GM18520 (cell line): ENCODE results near the gene UMAD1.
"Not testable (repeated sequence)": the region's sequence is repeated elsewhere in the genome, so short reads cannot be mapped to it uniquely, and the experiment has no call there.

Experiments
- ATAC-seq: cut with Tn5 transposase; IDR thresholded peaks from one replicate; pipeline ENCODE4 v1.9.1; 2021; ENCODE audit not compliant: unreplicated experiment

UMAD1 gene

DNA sequence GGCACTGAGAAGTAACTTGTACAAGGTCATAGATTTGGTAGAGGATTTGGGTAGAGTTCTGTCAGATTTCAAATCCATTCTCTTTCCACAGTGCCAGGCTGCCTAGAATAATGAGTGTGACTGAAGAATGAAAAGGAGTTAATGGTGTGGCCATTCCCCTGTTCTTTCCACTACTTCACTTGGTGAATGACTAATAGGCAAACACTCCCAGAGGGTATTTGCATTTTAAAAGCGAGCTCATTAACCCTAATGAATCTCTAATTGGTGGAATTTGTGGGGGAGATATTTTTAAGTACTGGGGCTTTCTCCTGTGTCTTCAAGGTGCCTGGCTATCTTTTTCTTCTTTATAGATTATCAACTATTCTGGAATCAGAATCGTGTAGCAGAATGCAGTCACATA lies 152.7 kb downstream of the UMAD1 start:
- no peak for ATAC-seq

DNA sequence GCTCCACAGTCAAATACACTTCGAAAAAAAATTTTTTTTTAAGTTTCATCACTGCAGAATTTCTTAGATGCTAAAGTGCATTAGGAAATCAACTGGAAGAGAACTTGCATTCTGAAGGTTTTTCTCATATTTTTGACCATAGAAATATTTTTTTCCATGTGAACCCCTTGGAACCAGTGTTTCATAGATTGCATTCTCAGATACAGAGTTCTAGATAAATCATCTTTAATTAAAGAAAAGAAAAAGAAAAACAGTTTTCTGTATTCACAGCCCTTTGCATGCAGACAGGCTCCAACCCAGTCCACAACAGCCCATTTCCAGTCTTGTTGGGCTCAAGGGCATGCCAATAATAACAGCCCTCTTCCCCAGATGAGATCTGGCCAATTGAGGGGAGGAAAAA lies 153.4 kb downstream of the UMAD1 start:
- ATAC-seq = no peak

DNA sequence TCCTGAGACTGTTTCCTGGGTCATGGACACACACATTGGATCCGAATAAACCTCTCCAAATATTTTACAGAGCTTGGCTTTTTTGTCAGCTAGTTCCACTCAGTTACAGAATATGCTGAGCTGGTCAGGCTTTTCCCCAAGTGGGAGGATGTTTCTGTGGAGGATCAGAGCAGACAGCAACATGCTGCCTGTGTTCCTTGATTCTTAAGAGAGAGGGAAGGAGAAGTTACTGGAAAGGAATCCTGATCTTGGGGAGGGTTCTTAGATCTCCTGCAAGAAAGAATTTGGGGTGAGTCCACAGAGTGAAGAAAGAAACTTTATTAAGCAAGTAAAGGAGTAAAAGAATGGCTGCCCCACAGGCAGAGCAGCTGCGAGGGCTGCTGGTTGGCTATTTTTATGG lies 154.7 kb downstream of the UMAD1 start:
- ATAC-seq = no peak

DNA sequence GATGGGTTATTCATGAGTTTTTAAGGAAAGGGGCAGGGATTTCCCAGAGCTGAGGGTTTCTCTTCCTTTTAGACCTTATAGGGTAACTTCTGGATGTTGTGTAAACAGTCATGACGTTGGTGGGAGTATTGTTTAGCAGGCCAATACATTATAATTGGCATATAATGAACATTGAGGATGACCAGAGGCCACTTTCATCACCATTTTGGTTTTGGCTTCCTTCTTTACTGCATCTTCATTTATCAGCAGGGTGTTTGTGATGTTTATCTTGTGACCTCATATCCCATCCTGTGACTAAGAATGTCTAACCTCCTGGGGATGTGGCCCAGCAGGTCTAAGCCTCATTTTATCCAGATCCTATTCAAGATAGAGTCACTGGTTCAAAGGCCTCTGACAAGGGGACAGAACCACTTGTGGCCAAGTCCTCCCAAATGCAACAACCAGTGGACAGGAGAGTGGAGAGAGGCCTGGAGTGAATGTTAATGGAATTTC lies 155.1 kb downstream of the UMAD1 start:
- ATAC-seq = no peak

DNA sequence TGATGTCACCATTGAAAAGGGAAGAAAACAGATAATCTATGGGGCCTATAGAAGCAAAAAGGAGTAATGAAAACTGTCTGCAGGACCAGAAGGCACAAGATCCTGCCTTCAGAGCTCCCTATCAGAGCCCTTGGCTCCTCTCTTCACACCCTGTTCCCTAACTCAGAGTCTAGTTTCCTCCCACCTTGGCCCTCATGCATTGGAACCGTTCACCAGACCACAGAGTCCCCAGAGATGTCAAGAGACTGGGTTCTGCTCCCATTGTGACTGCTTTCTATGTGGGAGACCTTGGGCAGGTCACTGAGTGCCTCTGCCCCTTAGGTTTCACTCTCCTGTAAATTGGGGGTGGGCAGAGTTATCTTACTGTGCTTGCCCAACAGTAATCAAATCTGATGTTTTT lies 158.0 kb downstream of the UMAD1 start:
- no peak for ATAC-seq

DNA sequence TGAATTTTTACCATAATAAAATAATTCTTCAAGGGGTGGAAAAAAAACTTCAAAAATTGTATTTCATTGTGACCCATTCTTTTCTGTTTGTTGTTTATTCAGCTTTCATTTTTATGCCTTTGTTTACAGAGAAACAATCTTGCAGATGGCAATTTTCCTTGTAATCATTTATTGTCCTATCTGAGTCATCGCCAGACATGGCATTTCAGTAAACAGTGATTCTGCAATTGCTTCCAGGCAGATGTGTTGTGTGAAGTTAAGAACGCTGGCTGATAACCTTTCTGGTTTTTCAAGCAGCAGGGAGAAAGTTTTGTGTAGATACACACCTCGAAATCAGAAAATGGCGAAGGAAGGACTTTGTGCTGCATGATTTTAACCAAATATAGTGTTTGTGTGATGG lies 158.6 kb downstream of the UMAD1 start:
- ATAC-seq = no peak

DNA sequence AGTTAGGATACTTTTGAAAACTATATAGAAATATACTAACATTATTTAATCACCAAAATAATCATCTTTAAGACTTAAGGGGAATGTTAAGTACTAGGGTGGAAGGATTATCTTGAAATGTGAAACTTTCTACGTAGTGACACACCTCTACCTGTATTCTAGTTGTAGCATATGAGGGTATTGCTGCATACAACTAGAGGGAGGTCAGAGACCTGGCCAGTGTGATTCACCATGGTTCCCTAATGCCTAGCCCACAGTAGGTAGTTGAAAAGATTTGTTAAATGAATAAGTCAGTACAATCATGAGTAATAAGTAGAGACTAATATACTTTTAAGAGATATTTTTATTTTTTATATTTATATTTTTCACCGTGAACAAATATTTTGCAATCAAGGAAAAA lies 162.0 kb downstream of the UMAD1 start:
- ATAC-seq = no peak

DNA sequence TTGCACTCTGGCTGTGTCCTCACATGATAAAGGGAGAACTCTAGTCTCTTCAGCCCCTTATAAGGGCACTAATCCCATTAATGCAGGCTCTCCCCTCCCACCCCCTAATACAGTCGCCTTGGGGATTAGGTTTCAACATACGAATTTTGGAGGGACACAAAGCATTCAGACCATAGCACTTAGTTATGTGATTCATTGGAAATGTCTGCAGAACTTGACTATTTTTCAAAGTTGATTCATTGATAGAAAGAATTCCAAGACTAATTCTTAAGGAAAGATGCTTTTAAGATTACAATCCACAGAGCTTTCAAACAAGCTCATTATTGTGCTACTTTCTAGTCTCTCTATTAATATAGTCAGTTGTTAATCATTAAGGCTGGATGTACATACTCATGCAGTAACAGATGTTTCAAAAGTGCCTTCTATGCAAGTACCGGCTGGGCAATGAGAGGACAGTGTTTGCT lies 163.2 kb downstream of the UMAD1 start:
- no peak for ATAC-seq

DNA sequence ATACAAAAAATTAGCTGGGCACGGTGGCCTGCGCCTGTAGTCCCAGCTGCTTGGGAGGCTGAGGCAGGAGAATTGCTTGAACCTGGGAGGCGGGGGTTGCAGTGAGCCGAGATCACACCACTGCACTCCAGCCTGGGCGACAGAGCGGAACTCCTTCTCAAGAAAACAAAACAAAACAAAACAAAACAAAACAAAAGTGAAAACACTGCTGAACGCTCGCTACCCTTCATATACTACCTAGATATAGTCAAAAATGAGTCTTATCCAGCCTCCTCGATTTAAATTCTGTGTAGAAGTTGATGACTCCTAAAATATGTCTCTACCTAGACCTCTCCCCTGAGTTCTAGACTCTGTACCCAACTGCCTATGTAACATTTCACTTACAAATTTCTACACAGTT lies 164.3 kb downstream of the UMAD1 start:
- not testable (repeated sequence) for ATAC-seq

DNA sequence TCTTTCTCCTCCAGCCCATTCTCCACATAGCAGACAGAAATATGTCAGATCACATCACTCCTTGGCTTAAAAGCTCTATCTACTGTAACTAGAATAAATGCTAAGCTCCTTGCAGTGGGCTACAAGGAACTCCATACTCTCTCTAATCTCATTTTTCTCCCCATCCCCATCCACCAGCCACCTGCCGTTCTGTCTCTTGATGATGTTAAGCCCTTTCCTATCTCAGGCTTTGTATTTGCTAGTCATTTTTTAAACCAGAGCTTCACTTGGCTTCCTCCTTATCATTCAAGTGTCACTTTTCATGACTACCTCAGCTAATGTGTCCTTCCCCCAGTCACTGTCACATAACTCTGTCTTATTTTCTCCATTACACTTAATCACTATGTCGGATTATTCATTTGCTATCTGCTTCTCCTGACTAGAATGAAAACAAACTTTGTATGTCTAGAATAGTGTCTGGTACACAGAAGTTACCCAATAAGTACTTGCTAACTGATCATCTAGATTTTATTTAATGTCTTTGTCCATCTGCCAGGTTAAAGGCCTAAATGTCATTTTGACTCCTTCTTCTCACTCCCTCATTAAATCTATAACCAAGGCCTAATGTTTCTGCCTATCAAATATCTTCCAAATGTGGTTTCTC lies 165.1 kb downstream of the UMAD1 start:
- ATAC-seq = no peak

DNA sequence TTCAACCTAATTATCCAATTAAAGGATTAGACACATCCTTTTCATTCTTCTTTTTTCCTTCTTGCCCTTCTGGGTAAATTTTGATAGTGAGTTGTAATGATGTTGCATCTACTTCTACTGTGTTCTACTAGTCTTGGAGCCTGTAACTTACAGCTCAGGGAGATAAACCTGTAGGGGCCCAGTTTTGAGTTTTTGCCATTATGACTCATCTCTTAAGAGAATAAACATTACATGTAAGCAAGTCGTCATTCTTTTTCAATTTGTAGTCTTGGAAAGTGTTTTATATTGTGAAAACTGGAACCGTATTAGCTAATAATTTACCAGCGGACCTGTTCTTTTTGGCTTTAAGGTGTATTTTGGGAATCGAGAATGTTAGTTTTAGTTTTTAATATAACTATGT lies 167.6 kb downstream of the UMAD1 start:
- no peak for ATAC-seq

DNA sequence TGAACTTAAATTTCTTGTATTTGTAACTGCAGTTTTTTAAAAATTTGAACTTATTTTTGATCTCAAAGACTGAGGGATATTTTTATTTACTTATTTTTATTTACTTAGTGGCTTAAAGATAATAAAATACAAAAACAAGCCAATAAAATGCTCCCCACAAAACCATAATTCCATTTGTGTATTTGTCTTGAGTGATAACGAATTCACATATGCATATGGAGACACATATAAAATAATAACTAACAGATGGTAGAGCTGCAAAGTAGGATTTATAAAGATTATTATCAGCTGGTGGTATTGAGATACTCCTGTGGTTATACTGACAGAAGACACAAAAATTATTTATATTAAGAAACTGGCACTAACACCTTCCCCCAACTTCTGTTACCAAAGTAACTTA lies 168.1 kb downstream of the UMAD1 start:
- ATAC-seq = no peak

DNA sequence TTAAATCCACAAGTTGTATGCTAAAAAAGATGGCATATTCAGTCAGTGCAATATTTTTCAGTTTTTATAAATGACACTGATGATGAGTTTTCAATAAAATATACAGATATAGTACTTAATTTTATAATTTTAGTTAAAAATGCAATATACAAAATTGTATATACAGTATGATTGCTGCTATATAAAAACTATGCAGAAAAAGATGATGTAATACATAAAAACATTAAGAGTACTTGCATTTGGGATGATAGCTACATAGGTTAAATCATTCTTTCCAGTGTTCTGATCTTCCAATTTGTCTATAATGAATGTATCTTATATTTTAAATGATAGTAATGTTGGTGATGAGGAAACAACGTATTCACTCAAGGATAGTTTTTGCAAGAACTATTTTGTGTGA lies 169.8 kb downstream of the UMAD1 start:
- no peak for ATAC-seq

DNA sequence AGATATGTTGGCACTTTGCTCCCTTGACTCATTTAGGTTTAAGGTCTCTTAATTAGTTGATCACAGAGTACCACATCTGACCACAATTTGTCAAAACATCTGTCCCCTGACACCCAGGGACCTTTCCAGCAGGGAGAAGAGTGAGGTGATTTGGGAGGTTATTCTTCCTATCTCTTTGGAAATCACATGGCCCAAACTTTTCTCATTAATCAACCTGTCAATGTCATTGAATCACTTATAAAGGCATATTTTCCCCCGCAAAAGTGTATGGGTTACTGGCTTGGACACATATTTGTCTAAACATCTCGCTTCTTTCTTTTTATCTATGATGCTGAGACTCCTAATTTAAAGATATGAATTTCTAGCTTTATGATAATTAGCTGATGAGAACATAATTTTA lies 170.3 kb downstream of the UMAD1 start:
- ATAC-seq = no peak

DNA sequence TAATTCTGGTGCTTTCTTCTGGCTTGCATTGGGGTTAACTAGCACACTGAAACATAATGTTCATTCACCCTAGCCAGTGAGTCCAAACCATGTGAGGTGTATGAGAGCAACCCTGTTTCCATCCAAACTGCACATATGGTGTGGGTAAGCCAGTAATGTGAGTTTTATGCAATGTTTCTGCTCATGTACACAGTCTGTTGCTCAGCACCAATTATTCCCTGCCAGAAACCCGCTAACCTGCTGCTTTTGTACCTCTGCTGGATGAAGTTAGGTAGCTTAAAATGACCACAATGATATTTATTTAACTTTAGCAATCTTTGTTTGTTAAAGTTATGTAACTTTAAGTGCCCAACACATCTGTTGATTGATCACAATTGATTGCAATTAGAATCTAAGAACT lies 171.6 kb downstream of the UMAD1 start:
- no peak for ATAC-seq

DNA sequence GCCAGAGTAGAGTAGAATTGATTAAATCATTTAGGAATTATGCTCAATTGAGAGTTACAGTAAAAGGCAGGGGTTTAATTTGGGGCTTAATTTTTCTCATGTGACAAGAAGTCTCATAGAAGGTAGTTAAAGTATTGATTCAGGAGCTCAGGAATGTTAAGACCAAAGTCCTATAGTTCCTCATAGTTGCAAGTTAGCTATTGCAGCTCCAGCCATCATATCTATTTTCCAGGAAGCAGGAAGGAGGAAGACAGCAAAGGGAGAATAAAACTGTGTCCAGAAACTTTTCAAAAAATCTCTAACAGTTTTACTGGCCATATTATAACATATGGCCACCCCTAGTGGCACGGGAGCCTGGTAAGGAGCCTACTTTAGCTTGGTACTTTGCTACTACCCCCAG lies 174.8 kb downstream of the UMAD1 start:
- ATAC-seq = no peak

DNA sequence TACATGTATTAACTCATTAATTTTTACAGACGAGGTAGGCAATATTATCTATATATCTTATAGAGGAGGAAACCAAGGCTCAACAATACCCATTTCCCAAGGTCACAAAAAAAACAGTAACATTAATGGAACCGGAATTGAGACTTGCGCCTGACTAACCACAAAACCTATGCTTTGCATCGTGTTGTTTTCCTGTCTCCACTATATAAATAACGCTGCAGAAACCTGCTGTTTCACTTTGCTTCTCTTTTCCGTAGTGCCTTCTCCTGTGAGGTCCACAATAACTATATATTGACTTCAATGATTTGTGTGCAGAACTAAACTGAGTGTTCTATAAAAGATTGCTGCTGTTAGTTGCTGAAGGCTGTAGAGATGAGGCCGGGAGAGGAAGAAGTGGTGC lies 175.5 kb downstream of the UMAD1 start:
- peak; percentile 23 for ATAC-seq

DNA sequence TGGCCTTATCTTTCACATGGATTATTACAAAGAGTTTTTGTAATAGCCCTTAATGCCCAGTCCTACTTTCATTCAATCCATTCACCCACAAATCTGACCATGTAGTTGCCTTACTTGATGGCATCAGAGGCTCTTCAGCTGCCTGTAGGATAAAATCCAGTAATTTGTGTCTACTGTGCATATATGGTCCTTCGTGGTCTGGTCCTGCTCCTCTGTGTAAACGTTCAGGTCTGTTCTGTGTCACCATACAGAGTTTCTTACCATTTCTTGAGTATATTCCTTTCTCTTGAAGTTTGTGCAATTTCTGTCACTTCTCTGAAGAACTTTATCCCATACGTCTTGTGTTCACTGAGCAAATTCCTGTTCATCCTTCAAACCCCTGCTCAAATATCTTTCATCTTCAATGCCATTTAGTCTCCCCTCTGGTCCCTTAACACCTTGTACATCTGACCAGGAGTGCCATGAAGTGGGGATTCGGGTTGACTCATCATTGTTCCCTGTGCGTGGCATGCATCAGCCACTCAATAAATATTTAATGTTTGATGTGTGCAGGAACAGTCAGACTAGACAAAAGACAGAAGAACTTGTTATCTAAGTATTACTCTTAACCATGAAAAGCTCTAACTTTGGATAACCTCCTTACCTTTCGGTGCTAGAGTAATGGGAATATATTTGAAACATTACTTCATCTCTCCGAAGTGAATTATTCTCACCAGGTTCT lies 176.4 kb downstream of the UMAD1 start:
- peak; percentile 30 for ATAC-seq

DNA sequence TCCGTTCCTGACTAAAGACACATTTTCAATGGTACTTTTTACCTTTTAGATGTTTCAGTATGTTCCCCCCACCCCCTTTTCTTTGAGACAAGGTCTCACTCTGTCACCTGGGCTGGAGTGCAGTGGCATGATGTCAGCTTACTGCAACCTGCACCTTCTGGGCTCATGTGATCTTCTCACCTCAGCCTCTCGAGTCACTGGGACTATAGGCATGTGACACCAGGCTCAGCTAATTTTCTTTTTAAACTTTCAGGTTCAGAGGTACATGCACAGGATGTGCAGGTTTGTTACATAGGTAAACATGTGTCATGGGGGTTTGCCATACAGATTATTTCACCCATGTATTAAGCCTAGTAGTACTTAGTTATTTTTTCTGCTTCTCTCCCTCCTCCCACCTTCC lies 177.2 kb downstream of the UMAD1 start:
- ATAC-seq = peak; percentile 18

DNA sequence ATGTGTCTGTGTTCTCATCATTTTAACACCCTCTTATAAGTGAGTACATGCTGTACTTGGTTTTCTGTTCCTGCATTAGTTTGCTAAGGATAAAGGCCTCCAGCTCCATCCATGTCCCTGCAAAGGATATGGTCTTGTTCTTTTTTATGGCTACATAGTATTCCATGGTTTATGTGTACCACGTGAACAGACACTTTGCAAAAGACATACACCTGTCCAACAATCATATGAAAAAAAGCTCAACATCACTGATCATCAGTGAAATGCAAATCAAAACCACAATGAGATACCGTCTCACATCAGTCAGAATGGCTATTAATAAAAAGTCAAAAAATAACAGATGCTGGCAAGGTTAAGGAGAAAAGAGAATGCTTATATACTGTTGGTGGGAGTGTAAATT lies 177.6 kb downstream of the UMAD1 start:
- ATAC-seq = not testable (repeated sequence)

DNA sequence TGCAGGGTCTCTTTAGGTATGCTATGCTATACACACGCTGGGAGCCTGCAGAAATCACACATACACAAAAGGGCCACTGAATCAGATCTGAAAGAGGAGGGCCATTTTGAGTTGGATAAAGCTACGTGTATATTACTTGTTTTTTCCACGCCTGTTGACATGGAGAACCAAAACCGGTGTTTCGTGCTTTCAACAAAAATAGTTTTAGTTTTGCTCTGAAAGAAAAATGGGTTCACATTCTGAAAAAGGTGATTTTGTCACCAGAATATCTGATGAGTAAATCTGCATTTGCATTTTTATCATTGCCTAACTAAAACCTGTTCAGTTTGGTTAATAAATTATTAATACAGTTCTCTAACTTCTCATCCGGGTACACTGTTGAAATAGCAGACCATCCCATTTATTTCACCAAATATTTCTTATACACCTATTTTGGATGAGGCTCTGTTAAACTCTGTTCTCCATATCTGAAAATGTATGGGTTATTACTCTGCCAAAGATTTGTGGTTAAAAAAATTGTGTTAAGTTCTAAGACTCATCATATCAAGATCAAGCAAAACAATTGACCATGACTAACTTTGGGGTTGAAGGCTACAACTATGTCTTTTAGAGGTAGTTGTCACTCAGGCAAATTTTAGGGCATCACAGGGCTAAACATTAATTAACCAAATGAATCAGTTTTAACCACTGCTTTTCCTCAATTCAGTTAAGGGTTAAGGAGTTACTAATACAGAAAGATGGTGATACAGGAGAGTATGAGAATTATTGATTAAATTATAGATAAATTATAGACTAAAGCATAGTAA lies 179.1 kb downstream of the UMAD1 start:
- peak; percentile 39 for ATAC-seq

DNA sequence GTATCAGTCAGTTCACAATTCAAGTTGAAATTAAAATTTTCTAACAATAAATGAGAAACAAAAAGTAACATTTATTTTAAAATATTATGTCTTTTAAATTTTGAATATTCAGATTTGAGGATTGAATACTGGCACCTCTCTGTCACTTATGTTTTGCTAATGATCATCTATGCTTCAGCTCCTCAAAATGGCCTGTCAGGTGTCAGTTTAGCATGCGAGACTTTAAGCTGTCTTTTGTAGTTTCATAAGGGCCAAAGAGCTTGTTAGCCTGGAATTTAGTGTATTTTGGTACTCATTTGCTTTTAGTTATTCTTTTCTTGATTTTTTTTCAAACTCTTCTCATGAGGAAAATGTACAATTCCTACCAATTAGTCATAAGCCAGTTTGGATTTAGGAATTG lies 179.9 kb downstream of the UMAD1 start:
- ATAC-seq = no peak
